AG09319 (cell line): ENCODE measurements around the gene SPSB1.
"Not testable (repeated sequence)": the region's sequence is repeated elsewhere in the genome, so short reads cannot be mapped to it uniquely, and the experiment has no call there.

Source experiments
- DNase-seq: peaks from one replicate; pipeline ENCODE4 v3.0.0-alpha.2; 2010; ENCODE audit warnings: low read depth; ENCODE audit errors: extremely low read depth
- CTCF ChIP-seq: IDR thresholded peaks from 2 replicates; pipeline ENCODE4 v1.5.1; 2011; ENCODE audit warnings: low read depth, mild to moderate bottlenecking, inconsistent platforms, low read length, moderate library complexity

The SPSB1 gene

GRCh38 chr1:9382643-9383491 lies 90.2 kb downstream of the SPSB1 start:
- no peak for DNase-seq
- no peak for TF ChIP-seq CTCF

DNA sequence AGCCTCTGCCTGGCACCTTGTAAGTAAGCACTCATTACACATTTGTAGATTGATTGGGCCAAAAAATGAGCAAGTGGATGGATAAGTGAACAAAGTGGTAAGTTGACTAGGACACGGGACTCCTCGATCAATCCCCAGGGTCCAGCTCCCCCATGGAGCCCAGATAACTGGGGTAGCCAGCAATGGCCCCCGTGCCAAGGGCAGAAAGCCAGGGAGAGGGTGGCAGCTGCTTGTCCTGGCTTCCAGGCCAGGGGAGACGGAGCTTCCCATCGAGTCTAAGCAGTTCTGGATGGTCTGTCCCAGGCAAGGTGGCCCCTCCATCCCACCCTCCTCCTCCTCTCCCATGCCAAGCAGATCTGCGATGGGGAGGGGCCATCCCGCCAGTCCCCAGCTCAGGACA lies 91.4 kb downstream of the SPSB1 start:
- no peak for DNase-seq
- no peak for TF ChIP-seq CTCF

DNA sequence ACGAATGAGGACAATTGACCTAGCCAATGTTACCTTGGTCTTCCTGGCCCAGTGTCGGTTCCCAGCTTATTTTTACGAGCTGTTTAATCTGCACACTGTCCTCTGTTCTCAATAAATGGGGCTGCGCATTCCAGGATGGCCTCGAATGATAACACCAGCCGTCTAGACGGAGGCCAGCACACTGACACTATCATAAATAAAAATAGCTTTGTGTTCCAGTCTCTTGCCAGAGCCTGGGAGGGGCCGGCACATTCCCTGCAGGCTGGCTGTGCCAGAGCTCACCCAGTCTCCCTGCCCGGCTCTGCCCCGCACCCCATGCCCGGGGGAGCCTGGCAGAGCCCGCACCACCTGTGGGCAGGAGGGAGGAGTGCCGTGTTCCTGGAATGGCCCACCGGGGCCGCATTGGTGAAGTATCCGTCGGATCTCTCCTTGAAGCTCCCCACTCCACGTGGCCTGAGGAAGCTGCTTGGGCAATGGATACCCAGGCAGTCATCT lies 92.1 kb downstream of the SPSB1 start:
- TF ChIP-seq CTCF = no peak

DNA sequence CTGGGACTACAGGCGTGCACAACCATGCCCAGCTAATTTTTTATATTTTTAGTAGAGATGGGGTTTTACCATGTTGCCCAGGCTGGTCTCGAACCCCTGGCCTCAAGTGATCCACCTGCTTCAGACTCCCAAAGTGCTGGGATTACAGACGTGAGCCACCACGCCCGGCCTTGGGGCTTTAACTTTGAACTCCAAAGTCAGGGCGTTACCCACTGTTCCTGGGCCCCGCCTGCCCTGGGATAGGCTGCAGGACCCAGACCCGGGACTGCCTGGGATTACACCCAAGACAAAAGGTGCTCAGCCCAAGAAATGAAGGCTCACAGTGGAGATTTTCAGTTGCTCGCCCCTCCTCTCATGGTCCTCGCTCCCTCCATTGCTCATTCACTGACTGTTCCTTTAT lies 92.7 kb downstream of the SPSB1 start:
- DNase-seq = not testable (repeated sequence)

More for the DNA sequence above, 92.1 kb downstream of the SPSB1 start:
- DNase-seq = no peak

GRCh38 chr1:9385801-9386573 lies 93.3 kb downstream of the SPSB1 start:
- TF ChIP-seq CTCF = no peak
- DNase-seq = no peak

- no peak for TF ChIP-seq CTCF
- no peak for DNase-seq
Observed at GRCh38 chr1:9388335-9389180, 95.9 kb downstream of the SPSB1 start.

DNA sequence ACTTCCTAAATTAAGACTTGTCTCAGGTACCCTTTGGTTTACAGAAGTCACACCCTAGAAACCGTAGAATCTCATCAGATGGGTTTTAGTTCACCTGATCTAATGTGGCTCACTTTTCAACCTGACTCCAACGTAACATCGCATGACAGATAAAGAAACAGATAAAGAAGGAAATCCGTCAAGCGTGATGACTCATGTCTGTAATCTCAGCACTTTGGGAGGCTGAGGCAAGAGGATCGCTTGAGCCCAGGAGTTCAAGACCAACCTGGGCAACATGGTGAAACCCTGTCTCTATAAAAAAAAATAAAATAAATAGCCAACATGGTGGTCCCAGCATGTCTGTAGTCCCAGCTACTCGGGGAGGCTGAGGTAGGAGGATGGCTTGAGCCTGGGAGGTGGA lies 97.3 kb downstream of the SPSB1 start:
- TF ChIP-seq CTCF = no peak
- no peak for DNase-seq
